Measurements from ENCODE around the gene ENPP7.

Gene ENPP7

GRCh38 chr17:79776376-79777119 is 45.8 kb downstream of the ENPP7 start:
- Histone ChIP-seq H3K27ac (ENCODE audit: extremely low read depth, low read depth, low read length) (peak overlapping the region; percentile 78), H3K36me3 (ENCODE audit: control insufficient read depth in 2 of 2, insufficient read depth in 1 of 2, low read length in 2 of 2) (peaks cover 6 to 22% of the 10 kb centered on the region in 2 experiments; a peak in 1 of 3 replicates), H3K9me3 (ENCODE audit: control insufficient read depth, insufficient read depth, low read depth, low read length) (no peaks in the 10 kb centered on the region), H3K4me1 (ENCODE audit: control insufficient read depth, insufficient read depth, low read length) (peaks cover 21% of the 10 kb centered on the region), H3K4me3 (ENCODE audit: low read depth, low read length) (no peak overlapping the region)
- CTCF ChIA-PET = interaction anchor here (0.6 to 3.6 kb wide), 14 partner anchors 13 to 304 kb away, joined by 3 to 31 read pairs (median 5); no protein-coding TSS in a partner anchor
- POLR2A ChIA-PET = interaction anchor here (2.7 kb wide), 1 partner anchor 21 kb away, joined by 8 read pairs; the partner anchor contains the start of gene CBX8
- TF ChIP-seq MZF1 (tag by site-specific recombination; IDR thresholded peaks at IDR 0.05; ENCODE audit: borderline replicate concordance) (0 out of 2 replicates have a peak, but pooled peaks have one; percentile 39), ZNF585B (tag by site-specific recombination; IDR thresholded peaks at IDR 0.05) (no peak), TRIM28 (IDR thresholded peaks at IDR 0.05; ENCODE audit: borderline replicate concordance, low read length) (peak; percentile 44; the same call in 1 of the 2 replicates), PRDM1 (tag by site-specific recombination; IDR thresholded peaks at IDR 0.05) (peak; percentile 78), TCF7L2 (IDR thresholded peaks at IDR 0.05; ENCODE audit: borderline replicate concordance, low read depth, low read length) (no peak), ZNF654 (tag by site-specific recombination; IDR thresholded peaks at IDR 0.05; ENCODE audit: low read depth) (no peak), ZNF404 (tag by site-specific recombination; IDR thresholded peaks at IDR 0.05) (no peak), ZNF2 (tag by site-specific recombination; IDR thresholded peaks at IDR 0.05) (peak; percentile 99), SCRT1 (tag by site-specific recombination; IDR thresholded peaks at IDR 0.05; ENCODE audit: borderline replicate concordance) (no peak), PRDM6 (tag by site-specific recombination; IDR thresholded peaks at IDR 0.05) (peak; percentile 77; the same call in 1 of the 2 replicates), ZNF391 (tag by site-specific recombination; IDR thresholded peaks at IDR 0.05; ENCODE audit: borderline replicate concordance, low read depth) (no peak), KLF9 (tag by site-specific recombination; IDR thresholded peaks at IDR 0.05; ENCODE audit: low read depth) (no peak), RBAK (tag by site-specific recombination; IDR thresholded peaks at IDR 0.05) (no peak), GLI4 (tag by site-specific recombination; IDR thresholded peaks at IDR 0.05) (no peak), ZNF184 (tag by site-specific recombination; IDR thresholded peaks at IDR 0.05) (no peak), ZSCAN30 (tag by site-specific recombination; IDR thresholded peaks at IDR 0.05) (0 out of 2 replicates have a peak, but pooled peaks have one; percentile 15), ZNF629 (tag by site-specific recombination; IDR thresholded peaks at IDR 0.05) (no peak), KLF8 (tag by site-specific recombination; IDR thresholded peaks at IDR 0.05) (no peak), ZNF155 (tag by site-specific recombination; IDR thresholded peaks at IDR 0.05) (no peak), ZNF514 (tag by site-specific recombination; IDR thresholded peaks at IDR 0.05) (no peak)
- TF ChIP-seq, protein P1, sequence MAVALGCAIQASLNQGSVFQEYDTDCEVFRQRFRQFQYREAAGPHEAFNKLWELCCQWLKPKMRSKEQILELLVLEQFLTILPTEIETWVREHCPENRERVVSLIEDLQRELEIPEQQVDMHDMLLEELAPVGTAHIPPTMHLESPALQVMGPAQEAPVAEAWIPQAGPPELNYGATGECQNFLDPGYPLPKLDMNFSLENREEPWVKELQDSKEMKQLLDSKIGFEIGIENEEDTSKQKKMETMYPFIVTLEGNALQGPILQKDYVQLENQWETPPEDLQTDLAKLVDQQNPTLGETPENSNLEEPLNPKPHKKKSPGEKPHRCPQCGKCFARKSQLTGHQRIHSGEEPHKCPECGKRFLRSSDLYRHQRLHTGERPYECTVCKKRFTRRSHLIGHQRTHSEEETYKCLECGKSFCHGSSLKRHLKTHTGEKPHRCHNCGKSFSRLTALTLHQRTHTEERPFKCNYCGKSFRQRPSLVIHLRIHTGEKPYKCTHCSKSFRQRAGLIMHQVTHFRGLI (tag by site-specific recombination; IDR thresholded peaks at IDR 0.05) = no peak
- TF ChIP-seq, protein P2, sequence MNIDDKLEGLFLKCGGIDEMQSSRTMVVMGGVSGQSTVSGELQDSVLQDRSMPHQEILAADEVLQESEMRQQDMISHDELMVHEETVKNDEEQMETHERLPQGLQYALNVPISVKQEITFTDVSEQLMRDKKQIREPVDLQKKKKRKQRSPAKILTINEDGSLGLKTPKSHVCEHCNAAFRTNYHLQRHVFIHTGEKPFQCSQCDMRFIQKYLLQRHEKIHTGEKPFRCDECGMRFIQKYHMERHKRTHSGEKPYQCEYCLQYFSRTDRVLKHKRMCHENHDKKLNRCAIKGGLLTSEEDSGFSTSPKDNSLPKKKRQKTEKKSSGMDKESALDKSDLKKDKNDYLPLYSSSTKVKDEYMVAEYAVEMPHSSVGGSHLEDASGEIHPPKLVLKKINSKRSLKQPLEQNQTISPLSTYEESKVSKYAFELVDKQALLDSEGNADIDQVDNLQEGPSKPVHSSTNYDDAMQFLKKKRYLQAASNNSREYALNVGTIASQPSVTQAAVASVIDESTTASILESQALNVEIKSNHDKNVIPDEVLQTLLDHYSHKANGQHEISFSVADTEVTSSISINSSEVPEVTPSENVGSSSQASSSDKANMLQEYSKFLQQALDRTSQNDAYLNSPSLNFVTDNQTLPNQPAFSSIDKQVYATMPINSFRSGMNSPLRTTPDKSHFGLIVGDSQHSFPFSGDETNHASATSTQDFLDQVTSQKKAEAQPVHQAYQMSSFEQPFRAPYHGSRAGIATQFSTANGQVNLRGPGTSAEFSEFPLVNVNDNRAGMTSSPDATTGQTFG (tag by site-specific recombination; IDR thresholded peaks at IDR 0.05; ENCODE audit: borderline replicate concordance) = no peak
- TF ChIP-seq, protein P3, sequence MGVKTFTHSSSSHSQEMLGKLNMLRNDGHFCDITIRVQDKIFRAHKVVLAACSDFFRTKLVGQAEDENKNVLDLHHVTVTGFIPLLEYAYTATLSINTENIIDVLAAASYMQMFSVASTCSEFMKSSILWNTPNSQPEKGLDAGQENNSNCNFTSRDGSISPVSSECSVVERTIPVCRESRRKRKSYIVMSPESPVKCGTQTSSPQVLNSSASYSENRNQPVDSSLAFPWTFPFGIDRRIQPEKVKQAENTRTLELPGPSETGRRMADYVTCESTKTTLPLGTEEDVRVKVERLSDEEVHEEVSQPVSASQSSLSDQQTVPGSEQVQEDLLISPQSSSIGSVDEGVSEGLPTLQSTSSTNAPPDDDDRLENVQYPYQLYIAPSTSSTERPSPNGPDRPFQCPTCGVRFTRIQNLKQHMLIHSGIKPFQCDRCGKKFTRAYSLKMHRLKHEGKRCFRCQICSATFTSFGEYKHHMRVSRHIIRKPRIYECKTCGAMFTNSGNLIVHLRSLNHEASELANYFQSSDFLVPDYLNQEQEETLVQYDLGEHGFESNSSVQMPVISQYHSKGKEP (tag by site-specific recombination; IDR thresholded peaks at IDR 0.05) = no peak
- TF ChIP-seq, protein P4, sequence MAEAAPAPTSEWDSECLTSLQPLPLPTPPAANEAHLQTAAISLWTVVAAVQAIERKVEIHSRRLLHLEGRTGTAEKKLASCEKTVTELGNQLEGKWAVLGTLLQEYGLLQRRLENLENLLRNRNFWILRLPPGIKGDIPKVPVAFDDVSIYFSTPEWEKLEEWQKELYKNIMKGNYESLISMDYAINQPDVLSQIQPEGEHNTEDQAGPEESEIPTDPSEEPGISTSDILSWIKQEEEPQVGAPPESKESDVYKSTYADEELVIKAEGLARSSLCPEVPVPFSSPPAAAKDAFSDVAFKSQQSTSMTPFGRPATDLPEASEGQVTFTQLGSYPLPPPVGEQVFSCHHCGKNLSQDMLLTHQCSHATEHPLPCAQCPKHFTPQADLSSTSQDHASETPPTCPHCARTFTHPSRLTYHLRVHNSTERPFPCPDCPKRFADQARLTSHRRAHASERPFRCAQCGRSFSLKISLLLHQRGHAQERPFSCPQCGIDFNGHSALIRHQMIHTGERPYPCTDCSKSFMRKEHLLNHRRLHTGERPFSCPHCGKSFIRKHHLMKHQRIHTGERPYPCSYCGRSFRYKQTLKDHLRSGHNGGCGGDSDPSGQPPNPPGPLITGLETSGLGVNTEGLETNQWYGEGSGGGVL (tag by site-specific recombination; IDR thresholded peaks at IDR 0.05) = peak; percentile 23; the same call in 1 of the 2 replicates
- TF ChIP-seq, protein P5, sequence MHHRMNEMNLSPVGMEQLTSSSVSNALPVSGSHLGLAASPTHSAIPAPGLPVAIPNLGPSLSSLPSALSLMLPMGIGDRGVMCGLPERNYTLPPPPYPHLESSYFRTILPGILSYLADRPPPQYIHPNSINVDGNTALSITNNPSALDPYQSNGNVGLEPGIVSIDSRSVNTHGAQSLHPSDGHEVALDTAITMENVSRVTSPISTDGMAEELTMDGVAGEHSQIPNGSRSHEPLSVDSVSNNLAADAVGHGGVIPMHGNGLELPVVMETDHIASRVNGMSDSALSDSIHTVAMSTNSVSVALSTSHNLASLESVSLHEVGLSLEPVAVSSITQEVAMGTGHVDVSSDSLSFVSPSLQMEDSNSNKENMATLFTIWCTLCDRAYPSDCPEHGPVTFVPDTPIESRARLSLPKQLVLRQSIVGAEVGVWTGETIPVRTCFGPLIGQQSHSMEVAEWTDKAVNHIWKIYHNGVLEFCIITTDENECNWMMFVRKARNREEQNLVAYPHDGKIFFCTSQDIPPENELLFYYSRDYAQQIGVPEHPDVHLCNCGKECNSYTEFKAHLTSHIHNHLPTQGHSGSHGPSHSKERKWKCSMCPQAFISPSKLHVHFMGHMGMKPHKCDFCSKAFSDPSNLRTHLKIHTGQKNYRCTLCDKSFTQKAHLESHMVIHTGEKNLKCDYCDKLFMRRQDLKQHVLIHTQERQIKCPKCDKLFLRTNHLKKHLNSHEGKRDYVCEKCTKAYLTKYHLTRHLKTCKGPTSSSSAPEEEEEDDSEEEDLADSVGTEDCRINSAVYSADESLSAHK (tag by site-specific recombination; IDR thresholded peaks at IDR 0.05) = peak; percentile 96

Measured in HEK293 (cell line).